ENCODE data around the gene GRM5. TPM values are rescaled to one million over a fixed set of nuclear protein-coding genes. Genes with fewer than 3 reads are reported as not detected.

The GRM5 gene
- total RNA-seq, 1 donor from 2014 or later = 0.49 TPM

DNA sequence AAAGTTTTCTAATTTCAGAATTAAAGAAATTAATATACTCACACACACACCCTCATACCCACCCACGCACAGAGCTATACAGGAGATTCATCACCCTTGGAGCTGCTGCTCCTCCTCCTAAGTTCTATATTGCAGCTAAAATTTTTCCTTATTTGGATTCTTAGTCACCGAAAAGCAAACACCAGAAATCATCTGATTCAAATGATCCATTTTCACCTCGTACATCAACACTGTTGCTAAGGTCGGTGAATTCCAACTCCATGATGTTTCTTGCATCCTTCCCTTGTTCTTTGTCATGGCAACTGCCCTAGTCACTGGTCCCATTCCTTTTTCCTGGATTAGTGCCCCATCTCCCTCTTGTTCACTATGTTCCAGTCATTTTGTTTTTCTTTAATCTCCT is 286.2 kb downstream of the GRM5 start:
- TF ChIP-seq, protein P1, sequence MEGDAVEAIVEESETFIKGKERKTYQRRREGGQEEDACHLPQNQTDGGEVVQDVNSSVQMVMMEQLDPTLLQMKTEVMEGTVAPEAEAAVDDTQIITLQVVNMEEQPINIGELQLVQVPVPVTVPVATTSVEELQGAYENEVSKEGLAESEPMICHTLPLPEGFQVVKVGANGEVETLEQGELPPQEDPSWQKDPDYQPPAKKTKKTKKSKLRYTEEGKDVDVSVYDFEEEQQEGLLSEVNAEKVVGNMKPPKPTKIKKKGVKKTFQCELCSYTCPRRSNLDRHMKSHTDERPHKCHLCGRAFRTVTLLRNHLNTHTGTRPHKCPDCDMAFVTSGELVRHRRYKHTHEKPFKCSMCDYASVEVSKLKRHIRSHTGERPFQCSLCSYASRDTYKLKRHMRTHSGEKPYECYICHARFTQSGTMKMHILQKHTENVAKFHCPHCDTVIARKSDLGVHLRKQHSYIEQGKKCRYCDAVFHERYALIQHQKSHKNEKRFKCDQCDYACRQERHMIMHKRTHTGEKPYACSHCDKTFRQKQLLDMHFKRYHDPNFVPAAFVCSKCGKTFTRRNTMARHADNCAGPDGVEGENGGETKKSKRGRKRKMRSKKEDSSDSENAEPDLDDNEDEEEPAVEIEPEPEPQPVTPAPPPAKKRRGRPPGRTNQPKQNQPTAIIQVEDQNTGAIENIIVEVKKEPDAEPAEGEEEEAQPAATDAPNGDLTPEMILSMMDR (conservative IDR thresholded peaks at IDR 0.05) = no peak
- Mint-ChIP-seq H3K4me3 (no peak overlapping the region), H3K4me1 (no peaks in the 10 kb centered on the region), H3K27me3 (ENCODE audit: low read depth) (peaks cover 2% of the 10 kb centered on the region), H3K36me3 (ENCODE audit: low read depth) (no peaks in the 10 kb centered on the region), H3K27ac (ENCODE audit: unreplicated experiment) (no peak overlapping the region), H3K9me3 (no peaks in the 10 kb centered on the region)
- no peak for DNase-seq (ENCODE audit: low read depth, low spot score)

DNA sequence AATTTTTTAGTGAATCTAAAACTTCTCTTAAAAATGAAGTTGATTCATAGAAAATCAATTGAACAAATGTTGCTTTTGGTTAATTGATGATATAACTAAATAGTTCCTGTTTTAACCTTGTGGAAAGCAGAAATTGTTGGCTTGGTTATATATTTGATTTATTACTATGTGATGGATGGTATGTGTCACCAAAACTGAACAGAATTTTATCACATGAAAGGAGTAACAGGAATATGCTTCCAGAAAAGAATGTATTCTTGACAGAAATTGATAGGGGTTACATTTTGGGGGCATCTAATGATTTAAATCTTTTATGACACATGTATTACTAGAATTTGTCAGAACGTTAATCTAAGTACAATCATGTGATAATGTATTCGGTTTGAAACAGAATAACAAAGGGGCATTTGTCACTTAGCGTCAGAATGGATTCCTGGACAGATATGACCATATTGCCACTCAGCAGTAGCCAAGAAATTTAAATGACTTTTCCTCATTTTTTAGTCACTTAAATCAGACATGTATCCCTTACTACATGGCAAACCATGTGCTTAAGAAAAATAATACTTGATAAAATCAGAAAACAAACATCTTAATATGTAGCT is 295.2 kb downstream of the GRM5 start:
- Mint-ChIP-seq H3K27ac (ENCODE audit: unreplicated experiment) (no peak overlapping the region), H3K4me1 (no peaks in the 10 kb centered on the region), H3K4me3 (no peak overlapping the region), H3K36me3 (ENCODE audit: low read depth) (no peaks in the 10 kb centered on the region), H3K9me3 (no peaks in the 10 kb centered on the region), H3K27me3 (ENCODE audit: low read depth) (peaks cover 3% of the 10 kb centered on the region)
- TF ChIP-seq, protein P1 (conservative IDR thresholded peaks at IDR 0.05) = no peak
- DNase-seq (ENCODE audit: low read depth, low spot score) = no peak

DNA sequence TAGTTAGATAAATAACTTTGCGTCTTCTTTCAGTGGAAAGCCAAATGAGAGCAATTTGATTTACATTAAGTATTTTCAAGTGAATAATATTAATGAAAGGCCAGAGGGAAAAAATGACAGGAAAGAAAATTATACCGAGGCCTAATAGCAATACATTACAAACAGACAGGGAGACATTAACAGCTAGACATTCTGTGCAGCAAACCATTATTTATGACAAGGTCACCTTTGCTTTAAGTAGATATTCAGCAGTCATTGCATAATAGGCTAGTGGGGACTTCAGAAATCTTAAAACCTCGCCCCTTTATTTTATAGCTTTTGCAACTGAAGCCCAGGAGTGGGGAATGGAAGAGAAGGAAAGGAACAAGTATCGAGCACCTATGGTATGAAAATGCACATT is 321.6 kb downstream of the GRM5 start:
- Mint-ChIP-seq H3K4me1 (peaks cover 6% of the 10 kb centered on the region), H3K36me3 (ENCODE audit: low read depth) (no peaks in the 10 kb centered on the region), H3K4me3 (no peak overlapping the region), H3K27me3 (ENCODE audit: low read depth) (no peaks in the 10 kb centered on the region), H3K9me3 (no peaks in the 10 kb centered on the region), H3K27ac (ENCODE audit: unreplicated experiment) (no peak overlapping the region)
- no peak for DNase-seq (ENCODE audit: low read depth, low spot score)
- TF ChIP-seq, protein P1 (conservative IDR thresholded peaks at IDR 0.05) = no peak

DNA sequence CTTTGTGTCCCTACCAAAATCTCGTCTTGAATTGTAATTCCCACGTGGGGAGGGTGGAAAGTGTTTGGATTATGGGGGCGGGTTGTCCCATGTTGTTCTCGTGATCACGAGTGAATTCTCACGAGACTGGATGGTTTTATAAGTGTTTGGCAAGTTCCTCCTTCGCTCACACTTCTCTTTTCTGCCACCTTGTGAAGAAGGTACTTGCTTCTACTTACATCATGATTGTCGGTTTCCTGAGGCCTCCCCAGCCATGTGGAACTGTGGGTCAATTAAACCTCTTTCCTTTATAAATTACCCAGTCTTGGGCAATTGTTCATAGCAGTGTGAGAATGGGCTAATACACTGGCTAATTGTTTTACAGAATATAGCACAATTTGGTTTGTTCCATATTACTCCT is 326.3 kb downstream of the GRM5 start:
- Mint-ChIP-seq H3K27ac (ENCODE audit: unreplicated experiment) (no peak overlapping the region), H3K36me3 (ENCODE audit: low read depth) (no peaks in the 10 kb centered on the region), H3K4me3 (no peak overlapping the region), H3K27me3 (ENCODE audit: low read depth) (no peaks in the 10 kb centered on the region), H3K9me3 (no peaks in the 10 kb centered on the region), H3K4me1 (peaks cover 6% of the 10 kb centered on the region)
- DNase-seq (ENCODE audit: low read depth, low spot score) = no peak
- TF ChIP-seq, protein P1 (conservative IDR thresholded peaks at IDR 0.05) = no peak

DNA sequence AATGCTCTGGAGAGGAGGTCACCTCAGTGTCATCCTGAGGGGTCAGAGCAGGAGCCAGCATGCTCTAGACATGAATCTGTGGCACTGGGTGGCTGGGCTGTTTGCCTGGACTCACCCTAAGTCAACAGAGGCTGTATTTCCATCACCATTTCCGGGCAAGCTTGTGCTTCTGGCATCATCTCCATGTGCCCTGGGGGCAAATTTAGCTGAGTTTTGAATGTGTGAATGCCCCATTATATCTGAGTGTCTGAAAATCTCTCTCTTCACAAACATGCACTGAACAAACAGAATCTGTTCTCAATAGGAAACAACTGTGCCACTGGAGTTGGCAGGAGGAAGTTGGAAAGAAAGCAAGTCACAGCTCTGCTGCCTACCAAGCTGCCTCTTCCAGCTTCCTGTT is 356.2 kb downstream of the GRM5 start:
- Mint-ChIP-seq H3K27me3 (ENCODE audit: low read depth) (peaks cover 9% of the 10 kb centered on the region), H3K4me1 (peaks cover 18% of the 10 kb centered on the region), H3K27ac (ENCODE audit: unreplicated experiment) (no peak overlapping the region), H3K9me3 (peaks cover 4% of the 10 kb centered on the region), H3K4me3 (no peak overlapping the region), H3K36me3 (ENCODE audit: low read depth) (no peaks in the 10 kb centered on the region)
- no peak for DNase-seq (ENCODE audit: low read depth, low spot score)
- TF ChIP-seq, protein P1 (conservative IDR thresholded peaks at IDR 0.05) = no peak
